Uterus (tissue), 2 donors: ENCODE results near the gene ZFX.

Source experiments
- POLR2A ChIP-seq, 2 donors: fragments of 450-650 bp; IDR thresholded peaks; one replicate each; pipeline ENCODE4 v1.6.1; 2016; ENCODE audit warnings: antibody characterized with exemption in 2 of 2, mild to moderate bottlenecking in 1 of 2, moderate library complexity in 1 of 2
- TF ChIP-seq, protein P1 (sequence below), 4 experiments: fragments of 200-600 bp in 2 of 4; fragments of 450-650 bp in 2 of 4; sonication (generic) in 2 of 4; IDR thresholded peaks; one replicate each; pipeline ENCODE4 v1.5.1; 2016 to 2019; ENCODE audit warnings: antibody characterized with exemption in 4 of 4, mild to moderate bottlenecking in 2 of 4, moderate library complexity in 1 of 4

DNA sequence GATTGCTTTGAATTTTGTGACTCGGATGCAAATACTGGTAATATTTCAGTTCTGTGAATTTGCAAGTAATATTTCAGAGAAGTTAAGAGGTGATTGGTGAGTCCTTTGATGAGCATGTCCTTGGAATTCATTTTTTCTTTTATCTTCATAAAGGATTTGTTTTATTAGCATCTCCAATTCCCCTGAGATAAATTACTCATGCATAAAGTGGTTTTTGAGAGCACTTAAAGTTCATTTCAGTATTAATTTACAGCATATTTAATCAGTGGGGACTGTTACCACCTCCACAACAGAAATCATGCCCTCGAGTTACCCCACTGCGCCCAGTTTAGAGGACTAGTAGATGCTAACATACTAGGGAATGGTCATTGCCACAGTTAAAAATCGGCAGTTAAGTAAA, 65.0 kb downstream of the ZFX start:
- TF ChIP-seq, protein P1, sequence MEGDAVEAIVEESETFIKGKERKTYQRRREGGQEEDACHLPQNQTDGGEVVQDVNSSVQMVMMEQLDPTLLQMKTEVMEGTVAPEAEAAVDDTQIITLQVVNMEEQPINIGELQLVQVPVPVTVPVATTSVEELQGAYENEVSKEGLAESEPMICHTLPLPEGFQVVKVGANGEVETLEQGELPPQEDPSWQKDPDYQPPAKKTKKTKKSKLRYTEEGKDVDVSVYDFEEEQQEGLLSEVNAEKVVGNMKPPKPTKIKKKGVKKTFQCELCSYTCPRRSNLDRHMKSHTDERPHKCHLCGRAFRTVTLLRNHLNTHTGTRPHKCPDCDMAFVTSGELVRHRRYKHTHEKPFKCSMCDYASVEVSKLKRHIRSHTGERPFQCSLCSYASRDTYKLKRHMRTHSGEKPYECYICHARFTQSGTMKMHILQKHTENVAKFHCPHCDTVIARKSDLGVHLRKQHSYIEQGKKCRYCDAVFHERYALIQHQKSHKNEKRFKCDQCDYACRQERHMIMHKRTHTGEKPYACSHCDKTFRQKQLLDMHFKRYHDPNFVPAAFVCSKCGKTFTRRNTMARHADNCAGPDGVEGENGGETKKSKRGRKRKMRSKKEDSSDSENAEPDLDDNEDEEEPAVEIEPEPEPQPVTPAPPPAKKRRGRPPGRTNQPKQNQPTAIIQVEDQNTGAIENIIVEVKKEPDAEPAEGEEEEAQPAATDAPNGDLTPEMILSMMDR (IDR thresholded peaks at IDR 0.05) = no peak
- TF ChIP-seq POLR2A (IDR thresholded peaks at IDR 0.05) = no peak
